HEK293 (cell line): Measurements from ENCODE around the gene FOXN3.
A peak's percentile ranks its signal among the peaks of the same experiment; 100 is the strongest.

Experiments
- AEBP2 ChIP-seq: fragments of 450-650 bp; formaldehyde crosslinking; IDR thresholded peaks from 2 replicates; pipeline ENCODE4 v1.5.1; 2016; ENCODE audit warnings: missing biosample characterization, missing genetic modification characterization, borderline replicate concordance
- BCL11B ChIP-seq: fragments of 450-650 bp; formaldehyde crosslinking; IDR thresholded peaks from 2 replicates; pipeline ENCODE4 v1.5.1; 2016; ENCODE audit warnings: low read depth, missing biosample characterization, missing genetic modification characterization
- HOXC10 ChIP-seq: sonication (generic); formaldehyde crosslinking; IDR thresholded peaks from 2 replicates; pipeline ENCODE4 v1.8.1; 2023; ENCODE audit warnings: mild to moderate bottlenecking, missing genetic modification reagents
- KLF16 ChIP-seq: fragments of 450-650 bp; formaldehyde crosslinking; IDR thresholded peaks from 2 replicates; pipeline ENCODE4 v1.5.1; 2017; ENCODE audit warnings: missing biosample characterization, missing genetic modification characterization
- PRDM10 ChIP-seq: fragments of 450-650 bp; formaldehyde crosslinking; IDR thresholded peaks from 2 replicates; pipeline ENCODE4 v1.5.1; 2016; ENCODE audit warnings: missing biosample characterization, missing genetic modification characterization
- PRDM6 ChIP-seq: fragments of 450-650 bp; formaldehyde crosslinking; IDR thresholded peaks from 2 replicates; pipeline ENCODE4 v1.5.1; 2017; ENCODE audit warnings: missing biosample characterization, missing genetic modification characterization
- RBAK ChIP-seq: fragments of 450-650 bp; formaldehyde crosslinking; IDR thresholded peaks from 2 replicates; pipeline ENCODE4 v1.5.1; 2016; ENCODE audit warnings: missing biosample characterization, missing genetic modification characterization
- ZBTB20 ChIP-seq: fragments of 450-650 bp; formaldehyde crosslinking; IDR thresholded peaks from 2 replicates; pipeline ENCODE4 v1.5.1; 2016; ENCODE audit warnings: missing biosample characterization, missing genetic modification characterization
- ZBTB21 ChIP-seq: fragments of 450-650 bp; formaldehyde crosslinking; IDR thresholded peaks from 2 replicates; pipeline ENCODE4 v1.5.1; 2017; ENCODE audit warnings: missing biosample characterization, missing genetic modification characterization
- ZFP3 ChIP-seq: fragments of 450-650 bp; formaldehyde crosslinking; IDR thresholded peaks from 2 replicates; pipeline ENCODE4 v1.5.1; 2016; ENCODE audit warnings: low read depth, missing biosample characterization, missing genetic modification characterization
- ZIC2 ChIP-seq: fragments of 450-650 bp; formaldehyde crosslinking; IDR thresholded peaks from 2 replicates; pipeline ENCODE4 v1.5.1; 2016; ENCODE audit warnings: missing biosample characterization, missing genetic modification characterization
- ZNF114 ChIP-seq: fragments of 450-650 bp; formaldehyde crosslinking; IDR thresholded peaks from 2 replicates; pipeline ENCODE4 v1.5.0; 2017; ENCODE audit warnings: missing biosample characterization, missing genetic modification characterization
- ZNF148 ChIP-seq: fragments of 450-650 bp; formaldehyde crosslinking; IDR thresholded peaks from 2 replicates; pipeline ENCODE4 v1.5.0; 2017; ENCODE audit warnings: missing biosample characterization, missing genetic modification characterization, borderline replicate concordance
- ZNF175 ChIP-seq: fragments of 450-650 bp; formaldehyde crosslinking; IDR thresholded peaks from 2 replicates; pipeline ENCODE4 v1.5.1; 2016; ENCODE audit warnings: missing biosample characterization, missing genetic modification characterization
- ZNF19 ChIP-seq: fragments of 450-650 bp; formaldehyde crosslinking; IDR thresholded peaks from 2 replicates; pipeline ENCODE4; 2016; ENCODE audit warnings: missing biosample characterization, missing genetic modification characterization, low read depth
- ZNF202 ChIP-seq: fragments of 450-650 bp; formaldehyde crosslinking; IDR thresholded peaks from 2 replicates; pipeline ENCODE4 v1.5.1; 2016; ENCODE audit warnings: missing biosample characterization, missing genetic modification characterization, borderline replicate concordance
- ZNF24 ChIP-seq: fragments of 450-650 bp; formaldehyde crosslinking; IDR thresholded peaks from 2 replicates; pipeline ENCODE4 v1.5.1; 2016; ENCODE audit warnings: missing biosample characterization, missing genetic modification characterization
- ZNF433 ChIP-seq: fragments of 450-650 bp; formaldehyde crosslinking; IDR thresholded peaks from 2 replicates; pipeline ENCODE4 v1.5.1; 2016; ENCODE audit warnings: missing biosample characterization, missing genetic modification characterization, low read depth
- ZNF513 ChIP-seq: fragments of 450-650 bp; IDR thresholded peaks from 2 replicates; pipeline ENCODE4 v1.5.1; 2018; ENCODE audit warnings: missing biosample characterization, missing genetic modification characterization
- ZNF549 ChIP-seq: fragments of 450-650 bp; IDR thresholded peaks from 2 replicates; pipeline ENCODE4 v1.5.1; 2018; ENCODE audit warnings: missing biosample characterization, missing genetic modification characterization, mild to moderate bottlenecking, inconsistent platforms, moderate library complexity
- ZNF610 ChIP-seq: fragments of 450-650 bp; formaldehyde crosslinking; IDR thresholded peaks from 2 replicates; pipeline ENCODE4 v1.5.1; 2016; ENCODE audit warnings: missing biosample characterization, missing genetic modification characterization, borderline replicate concordance
- ZNF626 ChIP-seq: fragments of 450-650 bp; sonication (Bioruptor Pico); formaldehyde crosslinking; IDR thresholded peaks from 2 replicates; pipeline ENCODE4 v1.5.1; 2018; ENCODE audit warnings: missing biosample characterization, missing genetic modification characterization, inconsistent platforms
- ZNF660 ChIP-seq: fragments of 450-650 bp; IDR thresholded peaks from 2 replicates; pipeline ENCODE4 v1.5.1; 2018; ENCODE audit warnings: missing biosample characterization, mild to moderate bottlenecking, missing genetic modification characterization
- ZNF670 ChIP-seq: fragments of 450-650 bp; formaldehyde crosslinking; IDR thresholded peaks from 2 replicates; pipeline ENCODE4 v1.5.1; 2016; ENCODE audit warnings: missing biosample characterization, missing genetic modification characterization, low read depth
- ZNF677 ChIP-seq: fragments of 450-650 bp; IDR thresholded peaks from 2 replicates; pipeline ENCODE4 v1.5.0; 2018; ENCODE audit warnings: missing biosample characterization, mild to moderate bottlenecking, missing genetic modification characterization, moderate library complexity
- ZNF707 ChIP-seq: fragments of 450-650 bp; formaldehyde crosslinking; IDR thresholded peaks from 2 replicates; pipeline ENCODE4 v1.5.1; 2016; ENCODE audit warnings: missing biosample characterization, missing genetic modification characterization
- ZNF768 ChIP-seq: fragments of 450-650 bp; formaldehyde crosslinking; IDR thresholded peaks from 2 replicates; pipeline ENCODE4 v1.5.1; 2018; ENCODE audit warnings: missing biosample characterization, mild to moderate bottlenecking, missing genetic modification characterization
- ZNF830 ChIP-seq: fragments of 450-650 bp; IDR thresholded peaks from 2 replicates; pipeline ENCODE4 v1.5.0; 2018; ENCODE audit warnings: missing biosample characterization, missing genetic modification characterization, low read depth, mild to moderate bottlenecking, moderate library complexity
- ZXDB ChIP-seq: fragments of 450-650 bp; formaldehyde crosslinking; IDR thresholded peaks from 2 replicates; pipeline ENCODE4 v1.5.1; 2016; ENCODE audit warnings: missing biosample characterization, missing genetic modification characterization

The FOXN3 gene

GRCh38 chr14:89303456-89304435 lies 113.3 kb downstream of the FOXN3 start (continued):
- TF ChIP-seq ZNF202 (tag by site-specific recombination) = no peak
- TF ChIP-seq ZNF626 (tag by site-specific recombination) = no peak
- TF ChIP-seq ZNF114 (tag by site-specific recombination) = no peak
- TF ChIP-seq PRDM10 (tag by site-specific recombination) = peak; percentile 93
- TF ChIP-seq ZNF24 (tag by site-specific recombination) = peak; percentile 69; the same call in 1 of the 2 replicates
- TF ChIP-seq ZNF707 (tag by site-specific recombination) = no peak
- TF ChIP-seq ZNF19 (tag by site-specific recombination) = no peak
- no peak for TF ChIP-seq ZNF677
- TF ChIP-seq ZNF670 = no peak
- peak; percentile 58; the same call in 1 of the 2 replicates for TF ChIP-seq ZBTB21 (tag by site-specific recombination)
- TF ChIP-seq KLF16 (tag by site-specific recombination) = no peak
- TF ChIP-seq RBAK (tag by site-specific recombination) = no peak
- peak; percentile 64; the same call in 1 of the 2 replicates for TF ChIP-seq ZBTB20
- no peak for TF ChIP-seq BCL11B
- TF ChIP-seq ZNF433 = no peak
- TF ChIP-seq ZNF830 (tag by site-specific recombination) = no peak
- no peak for TF ChIP-seq ZNF610 (tag by site-specific recombination)
- TF ChIP-seq ZNF768 = no peak
- peak; percentile 41 for TF ChIP-seq ZIC2
- TF ChIP-seq ZFP3 = no peak
- TF ChIP-seq ZNF148 (tag by site-specific recombination) = no peak
- TF ChIP-seq AEBP2 = no peak
- TF ChIP-seq ZNF175 (tag by site-specific recombination) = no peak
- TF ChIP-seq HOXC10 = no peak
- peak; percentile 64 for TF ChIP-seq PRDM6
- peak; percentile 39; the same call in 1 of the 2 replicates for TF ChIP-seq ZNF660 (tag by site-specific recombination)
- TF ChIP-seq ZXDB (tag by site-specific recombination) = 0 out of 2 replicates have a peak, but pooled peaks have one; percentile 30
- TF ChIP-seq ZNF549 = no peak
- TF ChIP-seq ZNF513 = no peak
